GM21390 (cell line): ENCODE data around the gene TTC22.
A peak's percentile ranks its signal among the peaks of the same experiment; 100 is the strongest.

Experiments used
- ATAC-seq: cut with Tn5 transposase; IDR thresholded peaks from one replicate; pipeline ENCODE4 v1.9.1; 2021; ENCODE audit not compliant: unreplicated experiment

The TTC22 gene

DNA sequence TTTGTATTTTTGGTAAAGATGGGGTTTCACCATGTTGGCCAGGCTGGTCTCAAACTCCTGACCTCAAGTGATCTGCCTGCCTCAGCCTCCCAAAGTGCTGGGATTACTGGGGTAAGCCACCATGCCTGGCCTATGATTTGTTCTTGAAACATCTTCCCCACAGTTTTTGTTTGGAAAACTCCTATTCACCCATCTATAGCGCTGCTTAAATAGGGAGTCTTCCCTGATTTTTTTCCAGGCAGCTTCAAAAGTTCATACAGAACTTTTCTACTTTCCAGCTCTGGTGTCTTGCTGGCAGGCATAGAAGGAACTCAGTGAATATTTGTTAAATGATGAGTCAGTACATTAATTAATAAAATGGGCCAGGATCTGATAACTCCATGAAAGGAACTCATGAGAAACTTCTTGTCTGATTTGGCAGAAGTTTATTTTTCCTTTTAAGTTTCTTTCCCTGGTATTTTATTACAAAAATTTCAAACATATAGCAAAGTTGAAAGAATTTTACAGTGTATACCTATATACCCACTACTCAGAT, 33.0 kb upstream of the TTC22 start:
- no peak for ATAC-seq

DNA sequence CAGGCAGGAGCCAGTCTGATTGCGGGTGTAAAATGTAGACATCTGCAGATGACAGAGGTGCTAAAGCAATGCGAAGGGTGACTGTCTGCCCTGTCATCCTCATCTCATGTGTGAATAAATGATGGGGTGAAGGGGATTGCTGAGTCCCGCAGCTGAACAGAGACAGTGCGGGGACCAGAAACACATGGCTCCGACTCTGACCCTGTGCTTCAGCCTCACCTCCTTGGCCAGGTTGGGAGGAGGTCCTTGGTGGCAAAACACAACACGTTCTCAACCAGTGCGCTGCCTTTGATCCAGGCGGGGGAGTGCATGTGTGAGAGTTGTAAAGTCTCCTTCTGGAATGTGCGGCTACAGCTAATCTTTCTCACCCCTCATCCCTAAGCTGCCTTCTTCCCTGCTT, 32.0 kb upstream of the TTC22 start:
- no peak for ATAC-seq

DNA sequence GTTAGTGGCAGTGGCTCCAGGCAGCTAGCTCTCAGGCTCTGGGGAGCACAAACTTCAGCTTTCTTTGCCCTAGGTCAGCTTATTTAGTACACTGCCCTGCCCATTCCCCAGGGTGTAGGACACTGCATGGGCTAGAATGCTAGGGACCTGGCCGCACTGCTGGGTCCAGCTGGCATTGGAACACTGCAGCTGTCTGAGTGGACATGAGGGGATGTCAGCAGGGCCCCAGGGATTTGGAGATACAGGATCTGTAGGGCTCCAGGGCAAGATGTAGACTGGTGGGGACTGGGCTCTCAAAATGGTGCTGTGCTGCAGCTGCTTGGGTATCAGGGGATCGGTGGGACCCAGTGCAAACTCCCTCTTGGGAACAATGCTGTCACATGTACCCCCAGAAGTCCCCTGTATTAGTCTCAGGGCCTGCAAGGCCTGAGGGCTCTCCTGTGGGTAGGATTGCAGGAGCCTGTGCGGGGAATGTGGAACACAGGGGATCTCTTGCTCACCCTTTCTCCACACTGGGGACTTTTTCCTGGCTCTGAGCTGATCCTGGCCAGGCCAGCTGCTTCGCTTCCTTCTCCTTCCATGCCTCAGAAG, 25.2 kb upstream of the TTC22 start:
- ATAC-seq, result no peak

DNA sequence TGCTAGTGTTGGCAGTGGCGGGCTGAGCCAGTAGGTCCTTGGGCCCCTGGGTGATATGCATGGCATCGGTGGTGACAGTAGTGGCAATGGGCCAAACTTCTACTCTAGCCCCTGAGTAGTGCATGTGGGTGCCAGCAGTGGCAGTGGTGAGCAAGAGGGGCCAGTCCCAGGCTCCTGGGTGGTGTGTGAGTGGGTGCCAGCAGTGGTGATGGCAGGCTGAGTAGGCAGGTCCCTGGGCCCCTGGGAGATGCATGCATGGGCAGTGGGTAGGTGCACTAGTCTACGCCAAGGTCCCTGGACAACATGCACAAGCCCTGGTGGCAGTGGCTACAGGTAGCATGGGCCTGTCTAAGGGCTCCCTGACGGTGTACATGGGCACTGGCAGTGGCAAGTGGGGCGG, 24.6 kb upstream of the TTC22 start:
- no peak for ATAC-seq

DNA sequence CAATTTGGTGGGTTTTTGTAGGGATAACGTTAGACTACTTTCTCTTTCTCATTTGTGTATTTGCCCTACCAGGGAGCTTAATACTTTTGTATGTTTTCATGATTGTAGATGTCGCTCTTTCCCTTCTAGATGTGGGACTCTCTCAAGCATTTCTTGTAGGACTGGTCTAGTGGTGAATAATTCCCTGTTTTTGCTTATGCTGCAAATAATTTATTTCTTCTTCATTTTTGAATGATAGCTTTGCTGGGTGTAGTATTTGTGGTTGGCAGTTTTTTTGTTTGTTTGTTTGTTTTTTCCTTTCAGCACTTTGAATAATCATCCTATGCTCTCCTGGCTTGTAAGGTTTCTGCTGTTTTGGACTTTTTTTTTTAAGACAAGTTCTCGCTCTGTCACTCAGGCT, 22.5 kb upstream of the TTC22 start:
- ATAC-seq, result no peak

DNA sequence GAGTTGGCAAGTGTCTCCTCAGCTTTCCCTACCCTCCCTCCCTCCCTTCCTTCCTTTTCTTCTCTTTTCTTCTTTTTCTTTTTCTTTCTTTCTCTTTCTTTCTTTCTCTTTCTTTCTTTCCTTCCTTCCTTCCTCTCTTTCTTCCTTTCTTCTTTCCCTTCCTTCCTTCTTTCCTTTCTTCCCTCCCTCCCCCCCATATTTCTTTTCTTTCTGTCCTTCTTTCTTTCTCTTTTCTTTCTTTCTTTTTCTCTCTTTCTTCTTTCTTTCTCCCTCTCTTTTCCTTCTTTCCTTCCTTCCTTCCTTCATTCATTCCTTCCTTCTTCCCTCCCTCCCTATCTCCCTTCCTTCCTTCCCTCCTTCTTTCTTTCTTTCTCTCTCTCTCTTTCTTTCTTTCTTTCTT, 18.6 kb upstream of the TTC22 start:
- ATAC-seq, result no peak

DNA sequence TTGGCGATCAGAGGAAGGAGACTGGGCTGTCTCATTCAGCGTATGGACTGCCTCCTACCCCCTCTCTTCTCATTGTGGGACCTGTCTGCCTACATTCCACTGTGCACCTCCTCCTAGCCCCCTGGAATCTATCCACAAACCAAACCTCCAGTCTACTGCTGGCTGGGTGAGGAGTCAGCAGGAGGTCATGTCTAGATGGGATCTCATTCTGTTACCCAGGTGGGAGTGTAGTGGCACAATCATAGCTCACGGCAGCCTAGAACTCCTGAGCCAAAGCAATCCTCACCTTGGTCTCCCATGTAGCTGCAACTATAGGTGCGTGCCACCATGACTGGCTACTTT, 18.0 kb upstream of the TTC22 start:
- ATAC-seq, result no peak

DNA sequence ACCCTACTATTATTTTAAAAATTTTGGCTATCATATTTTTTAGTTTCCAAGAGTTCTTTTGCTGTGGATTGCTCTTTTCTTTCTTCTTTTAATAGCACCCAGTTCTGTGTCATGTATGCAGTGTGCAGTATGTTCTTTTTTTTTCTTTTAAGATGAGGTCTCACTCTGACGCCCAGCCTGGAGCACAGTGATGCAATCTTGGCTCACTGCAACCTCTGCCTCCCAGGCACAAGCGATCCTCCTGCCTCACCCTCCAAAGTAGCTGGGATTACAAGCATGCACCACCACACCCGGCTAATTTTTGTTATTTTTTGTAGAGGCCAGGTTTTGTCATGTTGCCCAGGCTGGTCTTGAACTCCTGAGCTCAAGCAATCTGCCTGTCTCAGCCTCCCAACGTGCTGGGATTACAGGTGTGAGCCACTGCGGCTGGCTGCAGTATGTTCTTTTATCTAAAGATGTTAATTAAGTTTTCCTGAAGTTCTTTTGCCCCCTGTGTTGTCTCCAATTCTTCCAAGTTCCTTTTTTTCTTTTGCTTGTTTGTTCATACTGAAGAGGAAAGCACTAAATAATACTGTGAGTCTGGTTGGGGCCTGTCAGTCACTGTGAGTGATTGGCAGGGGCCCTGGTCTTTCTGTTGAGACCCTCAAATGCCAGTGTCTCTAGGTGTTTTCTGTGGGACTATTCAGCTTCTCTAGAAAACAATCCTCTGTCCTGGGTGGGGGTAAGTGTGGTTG, 17.5 kb upstream of the TTC22 start:
- no peak for ATAC-seq

DNA sequence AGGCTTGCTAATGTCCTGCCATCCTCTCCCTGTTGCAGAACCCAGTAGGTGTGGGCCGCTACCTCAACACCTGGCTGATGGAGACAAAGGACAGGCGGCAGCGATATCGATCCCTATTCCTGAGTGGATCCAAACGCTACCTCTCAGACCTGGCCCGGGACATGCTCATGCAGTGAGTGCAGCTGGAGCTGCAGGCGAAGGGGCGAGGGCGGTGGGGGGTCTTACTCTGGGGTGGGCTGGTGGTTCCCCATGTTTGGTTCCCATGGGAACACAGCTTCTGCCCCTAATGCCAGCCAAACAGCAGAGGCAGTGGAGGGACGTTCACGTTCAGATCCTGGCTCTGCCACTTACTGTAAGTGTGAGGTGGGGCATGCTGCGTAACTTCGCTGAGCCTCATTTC, 15.8 kb upstream of the TTC22 start:
- ATAC-seq, result no peak

DNA sequence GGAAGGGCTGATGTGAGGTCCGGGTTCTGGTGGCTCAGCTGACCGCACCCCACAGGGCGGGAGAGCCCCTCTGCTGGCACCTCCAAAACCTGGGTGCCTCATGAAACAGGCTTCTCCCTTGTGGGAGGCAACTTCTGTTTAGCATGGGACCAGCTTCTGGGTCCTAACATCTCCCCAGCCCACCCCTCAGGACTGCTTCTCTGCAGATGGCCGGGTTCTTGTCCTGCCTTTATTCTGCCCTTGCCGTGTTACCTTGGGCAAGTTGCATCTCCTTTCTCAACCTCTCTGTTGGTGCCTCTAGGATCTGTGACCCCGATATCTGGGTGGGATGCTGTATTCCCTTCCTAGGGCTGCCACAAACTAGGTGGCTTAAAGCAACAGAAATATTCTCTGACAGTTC, 15.0 kb upstream of the TTC22 start:
- ATAC-seq, result no peak

DNA sequence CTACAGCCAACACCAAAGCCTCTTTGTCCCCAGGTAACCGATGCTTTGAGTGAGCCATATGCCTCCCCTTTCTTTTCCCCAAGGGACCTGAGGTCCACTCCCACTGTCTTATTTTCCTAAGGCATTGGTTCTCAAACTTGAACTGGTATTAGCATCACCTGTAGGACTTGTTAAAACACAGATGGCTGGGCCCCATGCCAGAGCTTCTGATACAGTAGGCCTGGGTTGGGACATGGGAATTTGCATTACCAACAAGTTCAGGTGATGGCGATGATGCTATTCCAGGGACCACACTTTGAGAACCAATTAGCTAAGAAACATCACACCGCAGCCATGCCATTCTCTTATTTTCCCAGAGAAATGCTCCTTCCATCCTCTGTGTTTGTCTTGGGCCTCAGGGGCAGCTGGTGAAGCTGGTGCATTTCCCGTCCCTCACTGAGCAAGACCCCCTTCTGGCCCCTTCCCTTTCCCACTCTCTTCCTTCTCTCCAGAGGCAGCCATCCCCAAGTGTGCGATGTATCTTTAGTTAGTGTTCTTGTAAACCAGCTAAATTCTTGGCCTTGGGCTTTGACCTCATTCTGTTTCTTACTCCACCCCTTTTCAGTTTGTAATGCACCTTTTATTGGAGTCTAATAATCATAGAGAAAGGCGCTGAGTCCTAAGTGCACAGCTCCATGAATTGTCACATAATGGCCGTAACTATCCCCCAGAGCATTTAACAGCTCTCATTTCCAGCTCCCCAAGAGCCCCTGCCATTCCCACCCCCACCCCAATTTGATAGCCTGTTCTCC, 14.2 kb upstream of the TTC22 start:
- ATAC-seq, result no peak

DNA sequence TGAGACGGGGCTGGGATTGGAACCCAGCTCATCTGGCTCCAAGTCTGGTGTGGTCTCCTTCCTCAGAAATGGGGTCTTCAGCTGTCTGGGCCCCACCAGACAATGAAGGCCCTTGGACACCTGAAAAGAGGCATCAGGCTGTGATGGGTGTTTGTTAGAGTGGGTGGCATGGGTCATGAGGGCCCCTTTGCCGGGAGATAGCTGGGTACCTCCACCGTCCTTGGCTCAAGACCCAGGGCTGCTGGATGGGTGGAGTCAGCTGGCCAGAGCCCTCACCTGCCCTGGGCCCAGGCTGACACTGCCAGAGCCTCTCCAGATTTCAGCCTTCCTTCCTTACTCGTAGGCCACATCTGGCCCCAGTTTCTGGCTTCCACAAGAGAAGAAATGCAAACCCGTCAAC, 13.4 kb upstream of the TTC22 start:
- no peak for ATAC-seq

DNA sequence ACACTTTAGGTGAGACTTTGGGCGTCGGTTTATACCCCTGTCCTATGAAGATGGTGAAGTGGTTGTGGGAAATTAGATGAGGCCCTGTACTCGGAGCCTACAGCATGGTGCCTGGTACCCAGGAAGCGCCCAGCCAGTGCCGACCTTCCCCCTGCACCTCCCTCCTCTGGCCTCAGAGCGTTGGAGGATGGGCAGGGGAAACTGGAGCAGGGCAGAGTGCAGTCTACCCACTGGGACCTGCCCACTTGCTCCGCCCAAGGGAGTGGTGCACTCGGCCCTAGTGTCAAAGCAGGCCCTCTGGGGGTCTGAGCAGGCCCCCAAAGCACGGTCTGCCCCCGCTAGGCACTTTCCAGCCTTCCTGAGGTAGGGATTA, 13.0 kb upstream of the TTC22 start:
- ATAC-seq, result no peak

DNA sequence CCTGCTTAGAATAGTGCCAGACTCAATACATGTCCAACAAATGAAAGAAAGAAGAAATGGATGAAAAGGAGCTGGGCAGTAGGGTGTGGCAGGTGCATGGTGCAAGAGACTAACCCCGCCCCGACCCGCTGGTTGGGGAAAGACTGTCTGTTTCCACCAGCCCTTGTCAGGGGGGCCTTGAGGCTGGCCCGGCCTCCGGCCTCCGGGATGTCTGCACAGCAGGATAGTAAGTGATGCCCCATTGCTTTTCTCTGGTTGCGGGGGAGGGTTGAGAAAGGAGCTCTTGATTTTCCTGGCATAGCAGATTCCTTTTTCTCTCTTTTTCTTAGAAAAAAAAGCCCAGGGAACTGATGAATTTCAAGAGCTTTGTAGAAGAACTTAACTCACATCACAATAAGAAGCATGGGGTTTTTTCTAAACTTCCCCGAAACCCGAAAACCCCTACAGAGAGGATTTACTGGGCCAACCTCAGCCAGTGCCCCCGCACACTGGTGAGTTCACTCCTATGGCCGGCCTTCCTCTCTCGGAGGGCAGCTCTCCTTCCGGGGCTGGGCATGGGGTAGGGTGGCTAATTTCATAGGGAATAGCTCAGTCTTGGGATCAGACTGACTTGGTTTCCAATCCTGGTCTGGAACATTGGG, 12.5 kb upstream of the TTC22 start:
- ATAC-seq, result peak; percentile 19

DNA sequence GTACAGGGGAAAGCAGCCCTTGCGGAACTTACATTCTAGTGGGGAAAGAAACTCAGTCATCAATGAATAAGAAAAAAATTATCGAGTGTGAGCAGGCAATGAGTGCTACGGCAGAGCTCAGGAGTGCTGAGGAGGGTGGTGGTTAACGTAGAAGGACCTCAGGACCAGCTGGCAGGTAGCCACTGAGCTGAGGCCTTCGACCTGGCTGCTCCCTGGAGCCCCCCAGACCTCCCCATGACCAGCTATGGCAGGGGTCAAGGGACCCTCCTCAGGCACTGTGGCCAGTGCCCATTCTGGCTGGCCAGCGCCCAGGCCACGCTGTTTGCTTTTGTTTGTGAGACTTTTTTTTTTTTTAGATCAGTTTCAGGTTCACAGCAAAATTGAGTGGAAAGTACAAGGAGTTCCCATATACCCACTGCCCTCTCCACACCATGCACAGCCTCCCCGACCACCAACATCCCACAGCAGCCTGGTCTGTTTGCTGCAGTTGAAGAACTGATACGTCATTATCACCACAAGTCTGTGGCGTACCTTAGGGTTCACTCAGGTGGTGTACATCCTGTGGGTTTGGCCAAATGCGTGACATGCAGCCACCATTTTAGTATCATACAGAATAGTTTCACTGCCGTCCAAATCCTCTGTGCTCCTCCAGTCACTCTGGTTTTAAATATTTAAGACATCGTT, 11.8 kb upstream of the TTC22 start:
- peak; percentile 47 for ATAC-seq

DNA sequence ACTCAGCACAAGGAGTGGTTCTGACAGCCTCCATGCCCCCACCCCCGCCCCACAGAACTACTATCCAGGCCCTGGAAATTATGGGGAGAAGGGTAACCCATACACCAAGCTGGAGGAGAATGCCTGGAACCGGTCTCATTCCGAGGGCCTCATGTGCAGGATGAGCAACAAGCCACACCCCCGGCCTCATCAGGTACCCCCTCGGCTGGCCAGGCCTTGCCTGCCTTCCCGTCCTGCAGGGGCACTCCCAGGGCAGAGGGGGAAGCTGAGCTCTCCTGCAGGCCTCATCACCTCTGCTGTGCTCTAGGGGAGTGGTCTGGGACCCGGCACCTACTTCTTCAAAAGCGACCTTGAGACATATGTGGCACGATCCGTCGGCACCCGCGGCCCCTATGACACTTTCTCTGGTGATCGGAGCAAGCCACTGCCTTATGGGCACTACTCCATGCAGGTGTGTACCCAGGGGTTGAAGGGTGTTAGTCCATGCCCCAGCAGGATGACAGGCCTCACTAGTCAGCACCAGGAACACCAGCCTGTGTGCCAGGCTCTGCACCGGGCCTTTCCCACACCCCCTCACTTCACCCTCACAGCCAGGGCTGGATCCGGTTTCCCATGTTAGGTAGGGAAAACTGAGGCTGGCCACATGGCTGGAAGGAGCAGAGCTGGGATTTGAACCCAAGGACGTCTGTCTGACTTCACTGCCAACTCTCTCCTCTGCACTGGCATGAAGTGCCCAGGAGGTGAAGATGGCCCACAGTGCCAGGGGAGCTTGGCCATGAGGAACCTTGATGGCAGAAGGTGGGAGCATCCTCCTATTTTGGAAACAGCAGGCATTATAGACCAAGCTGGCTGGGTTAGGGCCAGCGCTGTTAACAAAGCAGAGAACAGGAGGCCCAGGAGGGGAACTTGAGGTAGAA, 10.9 kb upstream of the TTC22 start:
- ATAC-seq, result no peak

DNA sequence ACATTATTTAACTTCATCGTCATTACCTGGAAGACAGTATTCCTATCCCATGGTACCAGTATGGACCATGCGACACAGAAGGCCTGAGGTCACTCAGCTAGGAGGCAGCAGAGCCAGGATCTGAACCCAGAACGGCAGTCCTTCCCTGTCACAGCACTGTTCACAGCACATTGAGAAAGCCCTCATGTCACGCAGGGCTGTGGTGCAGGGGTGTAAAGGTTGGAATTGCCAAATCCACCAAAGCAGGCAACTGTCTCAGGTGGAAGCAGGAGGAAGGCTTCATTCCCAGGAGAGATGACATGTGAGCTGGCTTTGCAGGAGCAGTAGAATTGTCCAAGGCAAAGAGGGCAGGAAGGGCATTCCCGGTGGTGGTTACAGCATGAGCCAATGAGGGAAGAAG, 9.9 kb upstream of the TTC22 start:
- no peak for ATAC-seq

DNA sequence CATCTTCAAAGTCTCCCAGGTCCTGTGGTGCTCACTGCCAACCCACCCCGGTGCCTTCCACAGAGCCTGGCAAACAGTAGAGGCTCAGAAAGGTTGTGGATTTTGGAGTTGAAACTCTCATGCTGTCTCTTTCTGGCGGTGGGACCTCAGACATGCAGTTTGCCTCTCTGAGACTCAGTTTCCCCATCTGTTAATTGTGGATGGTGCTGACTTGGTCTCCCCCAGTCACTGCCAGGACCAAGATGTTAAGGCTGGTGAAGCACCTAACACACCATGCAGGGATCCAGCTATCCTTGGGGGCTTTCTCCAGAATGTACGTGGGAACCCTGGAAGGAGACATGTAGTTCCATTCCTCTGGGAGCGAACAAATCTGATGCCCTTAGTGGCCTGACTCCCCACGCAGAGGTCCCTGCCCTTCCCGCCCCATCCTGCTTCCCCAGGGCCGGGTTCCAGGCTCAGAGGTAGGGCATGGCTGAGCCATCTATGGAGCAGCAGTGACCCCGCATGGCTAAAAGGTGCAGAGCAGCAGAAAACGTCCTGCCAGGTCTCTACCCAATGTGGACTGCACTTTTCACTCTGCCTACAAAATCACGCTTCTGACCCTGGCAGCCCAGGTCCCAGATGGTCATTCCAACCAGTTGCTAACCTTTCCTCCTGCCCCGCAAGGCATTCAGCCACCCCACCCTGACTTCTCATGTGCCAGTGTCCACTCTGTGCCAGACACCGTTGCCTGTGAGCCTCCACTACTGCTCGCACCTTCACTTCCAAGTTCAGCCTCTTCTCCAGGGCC, 9.2 kb upstream of the TTC22 start:
- ATAC-seq, result peak; percentile 76

DNA sequence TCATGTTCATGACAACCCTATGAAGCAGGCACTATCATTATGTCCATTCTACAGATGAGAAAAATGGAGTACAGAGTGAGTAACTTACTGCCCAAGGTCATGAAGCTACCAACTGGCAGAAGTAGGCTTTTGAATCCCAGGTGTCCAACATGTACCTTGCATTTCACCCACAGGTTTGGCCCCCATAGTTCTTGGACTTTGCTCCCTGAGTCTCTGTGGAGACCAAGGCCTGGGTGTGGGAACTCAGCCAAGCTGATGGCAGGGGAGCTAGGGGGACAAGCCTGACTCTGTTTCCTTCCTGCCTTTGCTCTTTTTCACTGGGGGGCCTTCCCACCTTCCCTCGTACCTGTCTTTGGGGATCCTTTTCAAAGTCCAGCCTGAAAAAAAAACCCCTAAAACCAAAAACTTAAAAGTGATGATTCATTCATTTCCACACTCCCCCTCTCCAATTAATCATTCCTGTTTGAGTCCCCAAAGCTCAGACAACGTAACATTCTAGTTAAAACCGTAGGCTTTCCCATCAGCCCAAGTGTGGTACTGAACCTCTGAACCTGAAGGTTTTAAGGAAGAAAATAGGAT, 8.5 kb upstream of the TTC22 start:
- ATAC-seq, result no peak
